HEK293 (cell line): ENCODE measurements around the gene RGS11.

Experiments
- CTCF ChIA-PET: fragments of 350-600 bp; formaldehyde crosslinking; extraction: SDS; loops from one replicate; lab custom pipeline; 2021; ENCODE audit warnings: antibody characterized with exemption; lab: Yijun Ruan, JAX
- POLR2A ChIA-PET: fragments of 300-600 bp; formaldehyde crosslinking; extraction: SDS; loops from one replicate; lab custom pipeline; 2020; ENCODE audit warnings: antibody characterized with exemption, inconsistent platforms; lab: Yijun Ruan, JAX
- H3K27ac ChIP-seq: fragments of 200-500 bp; sonication (Bioruptor generic); 2 replicates; pipeline ENCODE4 v1.5.1; 2014; ENCODE audit warnings: low read depth, low read length, control low read depth, inconsistent platforms; ENCODE audit errors: extremely low read depth
- H3K36me3 ChIP-seq, 2 experiments: fragments of 200-500 bp in 1 of 2; sonication (Bioruptor generic) in 1 of 2; 1 replicate in 1 of 2; 2 replicates in 1 of 2; pipeline ENCODE4 v1.5.1; 2014 to 2017; ENCODE audit warnings: inconsistent platforms in 2 of 2, low read length in 2 of 2; ENCODE audit not compliant: control insufficient read depth in 2 of 2, insufficient read depth in 1 of 2
- H3K4me1 ChIP-seq: fragments of 200-500 bp; sonication (Bioruptor generic); 2 replicates; pipeline ENCODE4 v1.5.1; 2014; ENCODE audit warnings: mild to moderate bottlenecking, low read length, inconsistent platforms; ENCODE audit not compliant: control insufficient read depth, insufficient read depth
- H3K4me3 ChIP-seq: 2 replicates; pipeline ENCODE4 v1.5.1; 2011; ENCODE audit warnings: low read depth, mild to moderate bottlenecking, control low read depth, low read length, moderate library complexity
- H3K9me3 ChIP-seq: fragments of 200-500 bp; sonication (Bioruptor generic); 2 replicates; pipeline ENCODE4 v1.5.1; 2014; ENCODE audit warnings: low read depth, low read length, inconsistent platforms; ENCODE audit not compliant: control insufficient read depth, insufficient read depth
- GLI2 ChIP-seq: fragments of 450-650 bp; formaldehyde crosslinking; IDR thresholded peaks from 2 replicates; pipeline ENCODE4; 2017; ENCODE audit warnings: missing biosample characterization, missing genetic modification characterization, low read depth, borderline replicate concordance
- REST ChIP-seq: fragments of 450-650 bp; formaldehyde crosslinking; IDR thresholded peaks from 2 replicates; pipeline ENCODE4 v1.5.1; 2016; ENCODE audit warnings: missing biosample characterization, missing genetic modification characterization
- SCRT1 ChIP-seq: fragments of 450-650 bp; formaldehyde crosslinking; IDR thresholded peaks from 2 replicates; pipeline ENCODE4 v1.5.1; 2016; ENCODE audit warnings: missing biosample characterization, missing genetic modification characterization, borderline replicate concordance
- ZNF133 ChIP-seq: fragments of 450-650 bp; formaldehyde crosslinking; IDR thresholded peaks from 2 replicates; pipeline ENCODE4 v1.5.1; 2016; ENCODE audit warnings: missing biosample characterization, missing genetic modification characterization
- ZNF280C ChIP-seq: fragments of 450-650 bp; formaldehyde crosslinking; IDR thresholded peaks from 2 replicates; pipeline ENCODE4 v1.5.1; 2016; ENCODE audit warnings: missing biosample characterization, missing genetic modification characterization
- ZNF280D ChIP-seq: fragments of 450-650 bp; formaldehyde crosslinking; IDR thresholded peaks from 2 replicates; pipeline ENCODE4 v1.5.1; 2016; ENCODE audit warnings: missing biosample characterization, missing genetic modification characterization
- ZNF366 ChIP-seq: fragments of 450-650 bp; formaldehyde crosslinking; conservative IDR thresholded peaks from 2 replicates; pipeline ENCODE4 v1.5.1; 2016; ENCODE audit warnings: missing biosample characterization, missing genetic modification characterization
- ZNF404 ChIP-seq: fragments of 450-650 bp; formaldehyde crosslinking; IDR thresholded peaks from 2 replicates; pipeline ENCODE4 v1.5.1; 2017; ENCODE audit warnings: missing biosample characterization, missing genetic modification characterization
- ZNF473 ChIP-seq: fragments of 450-650 bp; formaldehyde crosslinking; IDR thresholded peaks from 2 replicates; pipeline ENCODE4 v1.5.1; 2017; ENCODE audit warnings: missing biosample characterization, missing genetic modification characterization
- TF ChIP-seq, protein P1 (sequence below): fragments of 450-650 bp; formaldehyde crosslinking; IDR thresholded peaks from 2 replicates; pipeline ENCODE4 v1.5.1; 2016; ENCODE audit warnings: missing biosample characterization, missing genetic modification characterization
- TF ChIP-seq, protein P2 (sequence below): fragments of 450-650 bp; formaldehyde crosslinking; IDR thresholded peaks from 2 replicates; pipeline ENCODE4 v1.5.1; 2017; ENCODE audit warnings: missing biosample characterization, missing genetic modification characterization

RGS11 gene

DNA sequence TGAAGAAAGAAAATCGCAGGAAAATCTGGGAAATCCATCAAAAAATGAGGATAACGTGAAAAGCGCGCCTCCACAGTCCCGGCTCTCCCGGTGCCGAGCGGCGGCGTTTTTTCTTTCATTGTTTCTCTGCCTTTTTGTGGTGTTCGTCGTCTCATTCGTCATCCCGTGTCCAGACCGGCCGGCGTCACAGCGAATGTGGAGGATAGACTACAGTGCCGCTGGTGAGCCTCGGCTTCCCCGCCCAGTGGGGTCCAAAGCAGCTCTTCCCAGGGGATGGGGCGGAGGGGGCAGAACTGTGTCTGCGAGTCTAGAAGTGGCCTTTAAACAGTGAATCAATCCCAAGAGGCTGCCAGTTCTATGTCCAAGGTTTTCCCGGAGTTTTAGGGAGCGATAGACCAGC lies 21.3 kb downstream of the RGS11 start (continued):
- no peak for TF ChIP-seq REST (tag by site-specific recombination)

DNA sequence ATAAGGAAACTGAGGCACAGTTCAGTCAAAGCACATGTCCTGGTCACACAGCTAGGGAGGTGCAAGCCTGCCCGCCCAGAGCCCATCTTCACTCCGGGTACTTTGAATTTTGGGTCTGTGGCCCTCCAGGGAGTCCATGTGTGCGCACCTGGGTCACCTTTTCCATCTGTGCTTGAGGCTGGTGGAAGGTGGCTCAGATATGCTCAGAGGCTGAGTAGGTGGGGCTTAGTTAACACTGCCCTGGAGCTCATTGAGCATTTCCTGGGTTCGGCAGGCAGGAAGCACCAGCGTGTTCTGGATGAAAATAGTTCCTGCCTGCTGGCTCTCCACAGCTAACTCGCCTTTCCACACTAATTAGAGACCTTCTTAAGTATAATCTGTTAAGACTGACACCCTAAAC lies 21.9 kb downstream of the RGS11 start:
- H3K9me3 ChIP-seq: no peaks in the 10 kb centered on the region
- H3K4me1 ChIP-seq: no peaks in the 10 kb centered on the region
- H3K27ac ChIP-seq: no peak overlapping the region
- peaks cover 5 to 28% of the 10 kb centered on the region in 2 experiments; a peak in 2 of 3 replicates for H3K36me3 ChIP-seq
- ChIA-PET POLR2A (interaction anchor here (1.1 kb wide), 1 partner anchor 19 kb away, joined by 4 read pairs; the partner anchor contains the start of gene FAM234A), CTCF (interaction anchor here (1.0 kb wide), 1 partner anchor 9 kb away, joined by 3 read pairs; no protein-coding TSS in a partner anchor)
- no peak overlapping the region for H3K4me3 ChIP-seq
- TF ChIP-seq ZNF280C (tag by site-specific recombination): no peak
- TF ChIP-seq, protein P1, sequence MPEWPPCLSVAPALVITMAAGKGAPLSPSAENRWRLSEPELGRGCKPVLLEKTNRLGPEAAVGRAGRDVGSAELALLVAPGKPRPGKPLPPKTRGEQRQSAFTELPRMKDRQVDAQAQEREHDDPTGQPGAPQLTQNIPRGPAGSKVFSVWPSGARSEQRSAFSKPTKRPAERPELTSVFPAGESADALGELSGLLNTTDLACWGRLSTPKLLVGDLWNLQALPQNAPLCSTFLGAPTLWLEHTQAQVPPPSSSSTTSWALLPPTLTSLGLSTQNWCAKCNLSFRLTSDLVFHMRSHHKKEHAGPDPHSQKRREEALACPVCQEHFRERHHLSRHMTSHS (tag by site-specific recombination): no peak
- TF ChIP-seq ZNF473 (tag by site-specific recombination): no peak
- TF ChIP-seq SCRT1 (tag by site-specific recombination): no peak
- TF ChIP-seq ZNF280D (tag by site-specific recombination): no peak
- TF ChIP-seq, protein P2, sequence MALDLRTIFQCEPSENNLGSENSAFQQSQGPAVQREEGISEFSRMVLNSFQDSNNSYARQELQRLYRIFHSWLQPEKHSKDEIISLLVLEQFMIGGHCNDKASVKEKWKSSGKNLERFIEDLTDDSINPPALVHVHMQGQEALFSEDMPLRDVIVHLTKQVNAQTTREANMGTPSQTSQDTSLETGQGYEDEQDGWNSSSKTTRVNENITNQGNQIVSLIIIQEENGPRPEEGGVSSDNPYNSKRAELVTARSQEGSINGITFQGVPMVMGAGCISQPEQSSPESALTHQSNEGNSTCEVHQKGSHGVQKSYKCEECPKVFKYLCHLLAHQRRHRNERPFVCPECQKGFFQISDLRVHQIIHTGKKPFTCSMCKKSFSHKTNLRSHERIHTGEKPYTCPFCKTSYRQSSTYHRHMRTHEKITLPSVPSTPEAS: no peak
- TF ChIP-seq GLI2 (tag by site-specific recombination): no peak
- no peak for TF ChIP-seq ZNF366 (tag by site-specific recombination)
- TF ChIP-seq ZNF133: no peak
- no peak for TF ChIP-seq ZNF404 (tag by site-specific recombination)
